Placental pericyte (primary cell): Measurements from ENCODE around the gene NDUFA11. TPM values are rescaled to one million over a fixed set of nuclear protein-coding genes. Genes with fewer than 3 reads are reported as not detected.

Experiments used
- total RNA-seq: library from RNA; depleted of rRNA; stranded (reverse); fragments of >200 nt; gene quantifications from 2 replicates; pipeline ENCODE4 v1.2.3, GENCODE V29; 2012

Gene NDUFA11
- 181 and 232 TPM in 2 replicates for total RNA-seq

DNA sequence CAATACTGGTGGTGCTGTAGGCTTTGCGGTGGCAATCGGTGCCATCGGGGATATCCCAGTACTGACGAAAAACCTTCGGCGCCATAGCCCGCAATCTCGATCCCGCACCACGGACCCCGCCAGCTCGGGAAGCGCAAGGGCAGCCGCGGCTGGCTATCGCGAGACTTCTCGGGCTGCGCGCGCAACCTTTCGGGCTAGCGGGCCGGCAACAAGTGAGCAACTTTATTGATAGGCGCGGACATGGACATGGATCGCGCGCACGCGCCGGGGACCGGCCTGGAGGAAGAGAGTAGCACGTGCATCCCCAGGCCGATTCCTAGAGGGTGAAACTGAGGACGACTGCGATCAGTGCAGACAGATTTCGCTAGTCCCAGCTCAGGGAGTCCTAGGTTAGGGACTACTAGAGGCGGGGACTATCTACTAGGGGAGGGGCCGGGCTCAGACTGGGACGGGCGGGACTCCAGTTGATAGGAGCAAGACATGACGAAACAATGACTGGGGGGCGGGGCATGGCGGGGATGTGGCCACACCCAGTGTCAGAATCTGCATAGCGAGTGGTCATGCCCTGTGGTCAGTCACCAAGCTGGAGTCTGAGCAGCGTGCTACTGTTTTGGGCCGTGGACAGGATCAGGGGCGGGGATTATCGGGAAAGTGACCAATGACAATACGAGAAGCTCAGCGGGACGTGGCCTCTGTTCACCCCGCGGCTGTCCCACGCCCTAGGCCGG, at the start of gene NDUFA11:
Gene NDUFA11 (minus strand): TSS at position 167 of the 728 bp plus-strand sequence. CDS start 82 bp downstream, at position 85.

DNA sequence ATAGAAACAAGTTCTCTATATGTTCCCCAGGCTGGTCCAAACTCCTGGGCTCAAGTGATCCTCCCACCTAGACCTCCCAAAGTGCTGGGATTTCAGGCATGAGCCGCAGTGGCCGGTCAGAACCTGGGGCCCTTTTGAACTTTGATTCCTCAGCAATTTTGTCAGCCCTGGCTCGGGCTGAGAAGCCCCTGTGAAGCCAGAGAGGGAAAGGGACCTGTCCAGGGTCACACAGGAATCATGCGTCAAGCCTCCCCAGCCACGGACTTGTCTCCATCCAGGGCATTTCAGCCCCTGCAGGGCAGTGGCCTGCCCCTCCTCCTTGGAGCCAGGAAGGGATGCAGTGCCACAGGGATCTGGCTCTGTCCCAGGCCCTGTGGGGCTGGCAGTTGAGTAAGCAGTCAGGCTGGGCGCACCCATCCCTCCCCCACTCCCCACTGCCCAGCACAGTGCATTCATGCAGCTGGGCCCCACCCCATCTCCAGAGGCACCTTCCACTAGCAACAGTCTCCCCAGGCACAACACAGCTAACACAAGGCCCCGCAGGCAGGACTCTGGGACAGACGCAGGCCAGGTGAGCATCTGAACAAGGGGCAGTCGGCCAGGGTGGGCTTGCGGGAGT, 10.3 kb upstream of the NDUFA11 start, which contains the start of gene CAPS:
Gene CAPS (plus strand): TSS at position 516 of the 619 bp plus-strand sequence. CDS start 153 bp downstream, outside the sequence.

DNA sequence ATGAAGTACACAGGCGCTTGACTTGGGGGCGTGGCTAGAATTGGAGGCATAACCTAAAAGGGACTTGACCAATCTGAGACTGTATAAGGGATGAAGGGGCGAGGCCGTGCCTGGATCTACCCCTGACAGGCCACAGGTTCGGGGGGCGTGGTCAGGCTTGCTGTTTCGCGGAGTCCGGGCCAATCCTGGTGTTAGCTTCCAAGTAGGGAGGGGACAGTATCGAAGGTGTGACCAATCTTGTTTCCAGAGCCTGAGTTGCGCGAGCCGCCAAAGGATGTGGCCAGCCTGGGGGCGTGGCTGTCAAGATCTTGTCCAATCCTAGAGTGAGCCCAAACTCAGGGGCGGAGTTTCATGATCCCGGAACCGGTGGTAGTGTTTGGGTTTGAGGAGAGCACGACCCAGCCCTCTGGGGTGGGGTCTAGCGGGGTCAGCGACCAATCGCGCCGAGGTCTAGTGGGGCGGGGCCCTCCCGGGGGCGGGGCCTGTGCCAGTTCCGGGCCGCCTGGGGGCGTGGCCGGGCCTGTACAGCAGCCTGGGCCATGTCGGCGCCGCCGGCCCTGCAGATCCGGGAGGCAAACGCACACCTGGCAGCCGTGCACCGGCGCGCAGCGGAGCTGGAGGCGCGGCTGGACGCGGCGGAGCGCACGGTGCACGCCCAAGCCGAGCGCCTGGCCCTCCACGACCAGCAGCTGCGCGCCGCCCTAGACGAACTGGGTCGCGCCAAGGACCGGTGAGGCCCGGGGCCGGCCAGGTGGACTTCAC, 943 bp upstream of the NDUFA11 start, which contains the start of gene VMAC:
Gene VMAC (plus strand): TSS at position 521 of the 762 bp plus-strand sequence. CDS start 19 bp downstream, at position 540.

GRCh38 chr19:5851302-5851701, 52.3 kb downstream of the NDUFA11 start, which contains the start of gene FUT3:
Gene FUT3, minus strand, starts transcription at chr19:5851449.

Other genes with a start within 250 kb of the NDUFA11 start
- gene MICOS13, start 223.3 kb downstream of the NDUFA11 start, total RNA-seq = 23.6 and 25.3 TPM in 2 replicates
- gene HSD11B1L, start 222.8 kb downstream of the NDUFA11 start, total RNA-seq = 9.2 TPM in 2 replicates
- 150 and 194 TPM in 2 replicates for gene RPL36, start 213.5 kb downstream of the NDUFA11 start, total RNA-seq
- gene LONP1, start 183.6 kb downstream of the NDUFA11 start, total RNA-seq = 107 and 358 TPM in 2 replicates
- not detected in 2 replicates for gene CATSPERD, start 183.2 kb downstream of the NDUFA11 start, total RNA-seq
- gene PRR22, start 119.0 kb downstream of the NDUFA11 start, total RNA-seq = 0.66 and 0.86 TPM in 2 replicates
- gene DUS3L, start 112.6 kb downstream of the NDUFA11 start, total RNA-seq = 39.6 and 51.0 TPM in 2 replicates
- gene NRTN, start 98.7 kb downstream of the NDUFA11 start, total RNA-seq = 0.22 TPM in 1 of 2 replicates, not detected in the other
- not detected in 2 replicates for gene FUT6, start 64.1 kb downstream of the NDUFA11 start, total RNA-seq
- gene FUT3, start 52.3 kb downstream of the NDUFA11 start, total RNA-seq = not detected in 2 replicates
- not detected in 2 replicates for gene FUT5, start 33.2 kb downstream of the NDUFA11 start, total RNA-seq
- 4.9 and 5.7 TPM in 2 replicates for gene VMAC, start 1.1 kb upstream of the NDUFA11 start, total RNA-seq
- gene CAPS, start 10.5 kb upstream of the NDUFA11 start, total RNA-seq = 2.4 and 4.6 TPM in 2 replicates
- 50.5 and 65.4 TPM in 2 replicates for gene RANBP3, start 74.3 kb upstream of the NDUFA11 start, total RNA-seq
- 2.8 and 5.7 TPM in 2 replicates for gene RFX2, start 206.7 kb upstream of the NDUFA11 start, total RNA-seq
- not detected in 2 replicates for gene ACSBG2, start 231.9 kb upstream of the NDUFA11 start, total RNA-seq